ENCODE results near the gene NBPF1. TPM values are rescaled to one million over a fixed set of nuclear protein-coding genes. Genes with fewer than 3 reads are reported as not detected.
"Not testable (repeated sequence)": the region's sequence is repeated elsewhere in the genome, so short reads cannot be mapped to it uniquely, and the experiment has no call there.

The NBPF1 gene
- total RNA-seq, 2 donors from 2014 or later: 6.1 to 6.8 TPM

GRCh38 chr1:16632044-16632850 is 18.9 kb upstream of the NBPF1 start:
- not testable (repeated sequence) for H3K27ac Mint-ChIP-seq; H3K4me3 Mint-ChIP-seq; H3K9me3 Mint-ChIP-seq; H3K4me1 Mint-ChIP-seq; ATAC-seq (replicated peaks); H3K27me3 Mint-ChIP-seq
- H3K36me3 Mint-ChIP-seq (ENCODE audit: low read depth): peaks cover 49% of the 10 kb centered on the region

GRCh38 chr1:16631248-16632043 is 18.1 kb upstream of the NBPF1 start:
- no peak overlapping the region for H3K4me3 Mint-ChIP-seq
- ATAC-seq (replicated peaks): no peak
- H3K4me1 Mint-ChIP-seq: no peaks in the 10 kb centered on the region
- no peak overlapping the region for H3K27ac Mint-ChIP-seq
- no peaks in the 10 kb centered on the region for H3K27me3 Mint-ChIP-seq
- no peaks in the 10 kb centered on the region for H3K9me3 Mint-ChIP-seq
- H3K36me3 Mint-ChIP-seq (ENCODE audit: low read depth): peaks cover 49% of the 10 kb centered on the region

GRCh38 chr1:16630661-16631247 is 17.4 kb upstream of the NBPF1 start:
- no peak for ATAC-seq (replicated peaks)
- H3K4me3 Mint-ChIP-seq: no peak overlapping the region

GRCh38 chr1:16629916-16630530 is 16.7 kb upstream of the NBPF1 start:
- H3K4me3 Mint-ChIP-seq; H3K27me3 Mint-ChIP-seq; ATAC-seq (replicated peaks); H3K9me3 Mint-ChIP-seq; H3K27ac Mint-ChIP-seq; H3K4me1 Mint-ChIP-seq: not testable (repeated sequence)
- H3K36me3 Mint-ChIP-seq (ENCODE audit: low read depth): peaks cover 49% of the 10 kb centered on the region

More at GRCh38 chr1:16630661-16631247, 17.4 kb upstream of the NBPF1 start:
- Mint-ChIP-seq H3K4me1 (no peaks in the 10 kb centered on the region), H3K36me3 (ENCODE audit: low read depth) (peaks cover 49% of the 10 kb centered on the region), H3K27ac (no peak overlapping the region), H3K27me3 (no peaks in the 10 kb centered on the region), H3K9me3 (no peaks in the 10 kb centered on the region)

- Mint-ChIP-seq H3K27me3 (no peaks in the 10 kb centered on the region), H3K27ac (no peak overlapping the region), H3K4me3 (no peak overlapping the region), H3K9me3 (no peaks in the 10 kb centered on the region), H3K4me1 (no peaks in the 10 kb centered on the region), H3K36me3 (ENCODE audit: low read depth) (peaks cover 49% of the 10 kb centered on the region)
- no peak for ATAC-seq (replicated peaks)
Observed at GRCh38 chr1:16628361-16629111, 15.2 kb upstream of the NBPF1 start.

- not testable (repeated sequence) for H3K27me3 Mint-ChIP-seq; H3K27ac Mint-ChIP-seq; H3K9me3 Mint-ChIP-seq; ATAC-seq (replicated peaks); H3K4me1 Mint-ChIP-seq; H3K4me3 Mint-ChIP-seq
- H3K36me3 Mint-ChIP-seq (ENCODE audit: low read depth): peaks cover 43% of the 10 kb centered on the region
Observed at GRCh38 chr1:16626409-16626983, 13.1 kb upstream of the NBPF1 start.

- Mint-ChIP-seq H3K4me1 (no peaks in the 10 kb centered on the region), H3K4me3 (no peak overlapping the region), H3K27me3 (no peaks in the 10 kb centered on the region), H3K36me3 (ENCODE audit: low read depth) (peaks cover 35% of the 10 kb centered on the region), H3K9me3 (no peaks in the 10 kb centered on the region), H3K27ac (no peak overlapping the region)
- ATAC-seq (replicated peaks): no peak
Observed at GRCh38 chr1:16625497-16626408, 12.4 kb upstream of the NBPF1 start.

GRCh38 chr1:16623812-16624719 is 10.7 kb upstream of the NBPF1 start:
- H3K27ac Mint-ChIP-seq; H3K9me3 Mint-ChIP-seq; ATAC-seq (replicated peaks); H3K27me3 Mint-ChIP-seq; H3K4me3 Mint-ChIP-seq; H3K4me1 Mint-ChIP-seq: not testable (repeated sequence)
- H3K36me3 Mint-ChIP-seq (ENCODE audit: low read depth): peaks cover 19% of the 10 kb centered on the region

GRCh38 chr1:16623337-16623736 is 10.0 kb upstream of the NBPF1 start:
- H3K36me3 Mint-ChIP-seq (ENCODE audit: low read depth): peaks cover 11% of the 10 kb centered on the region

GRCh38 chr1:16621681-16622315 is 8.4 kb upstream of the NBPF1 start:
- H3K27me3 Mint-ChIP-seq; H3K4me1 Mint-ChIP-seq; H3K27ac Mint-ChIP-seq; H3K4me3 Mint-ChIP-seq; ATAC-seq (replicated peaks); H3K9me3 Mint-ChIP-seq; H3K36me3 Mint-ChIP-seq (ENCODE audit: low read depth): not testable (repeated sequence)

More at GRCh38 chr1:16623337-16623736, 10.0 kb upstream of the NBPF1 start:
- H3K9me3 Mint-ChIP-seq; H3K4me1 Mint-ChIP-seq; H3K27ac Mint-ChIP-seq; H3K4me3 Mint-ChIP-seq; H3K27me3 Mint-ChIP-seq; ATAC-seq (replicated peaks): not testable (repeated sequence)

GRCh38 chr1:16621300-16621658 is 7.9 kb upstream of the NBPF1 start:
- Mint-ChIP-seq H3K4me1 (no peaks in the 10 kb centered on the region), H3K9me3 (no peaks in the 10 kb centered on the region), H3K4me3 (no peak overlapping the region), H3K36me3 (ENCODE audit: low read depth) (no peaks in the 10 kb centered on the region), H3K27me3 (no peaks in the 10 kb centered on the region), H3K27ac (no peak overlapping the region)
- ATAC-seq (replicated peaks): no peak

Data from activated T-helper 17 cell treated with anti-CD3 and anti-CD28 coated beads, Interleukin-2, amount 50 U/mL, for 72 hours (primary cell).